ENCODE results near the gene TYW5. TPM values are rescaled to one million over a fixed set of nuclear protein-coding genes. Genes with fewer than 3 reads are reported as not detected.

The TYW5 gene
- polyA plus RNA-seq, 1 of the 3 experiments (the other 2 are of a cell fraction) = 3.6 TPM

- 6% methylated on average over 6 of the region's 6 CpGs for WGBS (ENCODE audit: low lambda C conversion rate)
- H4K20me1 ChIP-seq (ENCODE audit: insufficient read depth) = no peaks in the 10 kb centered on the region
- H3K36me3 ChIP-seq (replicated peaks in 1 of 2; ENCODE audit: control insufficient read depth in 1 of 2, insufficient read depth in 2 of 2, low read length in 1 of 2) = no peaks in the 10 kb centered on the region
- POLR2A ChIA-PET = no interaction called here
- TF ChIP-seq, protein P1, sequence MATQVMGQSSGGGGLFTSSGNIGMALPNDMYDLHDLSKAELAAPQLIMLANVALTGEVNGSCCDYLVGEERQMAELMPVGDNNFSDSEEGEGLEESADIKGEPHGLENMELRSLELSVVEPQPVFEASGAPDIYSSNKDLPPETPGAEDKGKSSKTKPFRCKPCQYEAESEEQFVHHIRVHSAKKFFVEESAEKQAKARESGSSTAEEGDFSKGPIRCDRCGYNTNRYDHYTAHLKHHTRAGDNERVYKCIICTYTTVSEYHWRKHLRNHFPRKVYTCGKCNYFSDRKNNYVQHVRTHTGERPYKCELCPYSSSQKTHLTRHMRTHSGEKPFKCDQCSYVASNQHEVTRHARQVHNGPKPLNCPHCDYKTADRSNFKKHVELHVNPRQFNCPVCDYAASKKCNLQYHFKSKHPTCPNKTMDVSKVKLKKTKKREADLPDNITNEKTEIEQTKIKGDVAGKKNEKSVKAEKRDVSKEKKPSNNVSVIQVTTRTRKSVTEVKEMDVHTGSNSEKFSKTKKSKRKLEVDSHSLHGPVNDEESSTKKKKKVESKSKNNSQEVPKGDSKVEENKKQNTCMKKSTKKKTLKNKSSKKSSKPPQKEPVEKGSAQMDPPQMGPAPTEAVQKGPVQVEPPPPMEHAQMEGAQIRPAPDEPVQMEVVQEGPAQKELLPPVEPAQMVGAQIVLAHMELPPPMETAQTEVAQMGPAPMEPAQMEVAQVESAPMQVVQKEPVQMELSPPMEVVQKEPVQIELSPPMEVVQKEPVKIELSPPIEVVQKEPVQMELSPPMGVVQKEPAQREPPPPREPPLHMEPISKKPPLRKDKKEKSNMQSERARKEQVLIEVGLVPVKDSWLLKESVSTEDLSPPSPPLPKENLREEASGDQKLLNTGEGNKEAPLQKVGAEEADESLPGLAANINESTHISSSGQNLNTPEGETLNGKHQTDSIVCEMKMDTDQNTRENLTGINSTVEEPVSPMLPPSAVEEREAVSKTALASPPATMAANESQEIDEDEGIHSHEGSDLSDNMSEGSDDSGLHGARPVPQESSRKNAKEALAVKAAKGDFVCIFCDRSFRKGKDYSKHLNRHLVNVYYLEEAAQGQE (IDR thresholded peaks at IDR 0.05; ENCODE audit: low read depth, low read length) = no peak
- TF ChIP-seq GABPA (IDR thresholded peaks at IDR 0.05; ENCODE audit: low read depth) (no peak), FOXM1 (IDR thresholded peaks at IDR 0.05; ENCODE audit: low read depth) (no peak), ZBTB33 (IDR thresholded peaks at IDR 0.05; ENCODE audit: borderline replicate concordance, low read depth) (no peak), SIN3A (IDR thresholded peaks at IDR 0.05; ENCODE audit: borderline replicate concordance, low read depth, low read length) (no peak), RXRA (IDR thresholded peaks at IDR 0.05; ENCODE audit: borderline replicate concordance, low read depth) (no peak), YY1 (IDR thresholded peaks at IDR 0.05; ENCODE audit: low read depth) (no peak), ELF1 (IDR thresholded peaks at IDR 0.05) (no peak), NFIC (IDR thresholded peaks at IDR 0.05; ENCODE audit: borderline replicate concordance) (no peak), NRF1 (IDR thresholded peaks at IDR 0.05; ENCODE audit: low read depth, low read length) (no peak)
- TF ChIP-seq, protein P2, sequence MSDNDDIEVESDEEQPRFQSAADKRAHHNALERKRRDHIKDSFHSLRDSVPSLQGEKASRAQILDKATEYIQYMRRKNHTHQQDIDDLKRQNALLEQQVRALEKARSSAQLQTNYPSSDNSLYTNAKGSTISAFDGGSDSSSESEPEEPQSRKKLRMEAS (IDR thresholded peaks at IDR 0.05; ENCODE audit: low read depth) = no peak
- no peaks in the 10 kb centered on the region for H3K4me1 ChIP-seq (ENCODE audit: control insufficient read depth in 1 of 2, insufficient read depth in 2 of 2, low read depth in 1 of 2, low read length in 1 of 2)
- H3F3A ChIP-seq (replicated peaks; ENCODE audit: insufficient read depth) = no peaks in the 10 kb centered on the region
- H3K79me2 ChIP-seq (ENCODE audit: insufficient read depth) = no peaks in the 10 kb centered on the region
- H3K4me3 ChIP-seq (ENCODE audit: low read depth in 2 of 2, low read length in 1 of 2) = no peak overlapping the region
- CTCF ChIA-PET = interaction anchor here (0.7 to 2.0 kb wide), 2 partner anchors 21 to 24 kb away, joined by 3 to 6 read pairs; no protein-coding TSS in a partner anchor
- no peak overlapping the region for H3K9ac ChIP-seq
- no peaks in the 10 kb centered on the region for H3K9me2 ChIP-seq
- H3K27me3 ChIP-seq (ENCODE audit: insufficient read depth) = no peaks in the 10 kb centered on the region
- no peak overlapping the region for H2AFZ ChIP-seq (ENCODE audit: low read depth)
- no peak overlapping the region for H3K4me2 ChIP-seq
- H3K27ac ChIP-seq (ENCODE audit: low read depth in 2 of 2, low read length in 1 of 2) = no peak overlapping the region
- H3K9me3 ChIP-seq = no peaks in the 10 kb centered on the region
- DNase-seq = no peak
Observed at GRCh38 chr2:199883474-199884212, 71.6 kb downstream of the TYW5 start.

- no peaks in the 10 kb centered on the region for H3K9me3 ChIP-seq
- no peaks in the 10 kb centered on the region for H3F3A ChIP-seq (replicated peaks; ENCODE audit: insufficient read depth)
- no peaks in the 10 kb centered on the region for H3K79me2 ChIP-seq (ENCODE audit: insufficient read depth)
- no peak overlapping the region for H3K9ac ChIP-seq
- DNase-seq = no peak
- no peak for TF ChIP-seq SMC3 (IDR thresholded peaks at IDR 0.05; ENCODE audit: low read depth, low read length)
- no peak for TF ChIP-seq PBX3 (IDR thresholded peaks at IDR 0.05)
- TF ChIP-seq USF2 (IDR thresholded peaks at IDR 0.05; ENCODE audit: borderline replicate concordance, low read depth, low read length) = no peak
- no peak for TF ChIP-seq GATA2 (CRISPR knock-in tag; IDR thresholded peaks at IDR 0.05)
- no peak for TF ChIP-seq RFX5 (IDR thresholded peaks at IDR 0.05; ENCODE audit: low read length)
- no peak for TF ChIP-seq FOXM1 (IDR thresholded peaks at IDR 0.05; ENCODE audit: low read depth)
- TF ChIP-seq FOSL2 (IDR thresholded peaks at IDR 0.05; ENCODE audit: borderline replicate concordance, low read depth) = no peak
- no peak for TF ChIP-seq TAF1 (IDR thresholded peaks at IDR 0.05; ENCODE audit: borderline replicate concordance, low read depth, low read length)
- ChIA-PET POLR2A (no interaction called here), CTCF (interaction anchor here (2.0 kb wide), 1 partner anchor 20 kb away, joined by 6 read pairs; no protein-coding TSS in a partner anchor)
- H3K9me2 ChIP-seq = no peaks in the 10 kb centered on the region
- no peak overlapping the region for H2AFZ ChIP-seq (ENCODE audit: low read depth)
- no peak overlapping the region for H3K4me3 ChIP-seq (ENCODE audit: low read depth in 2 of 2, low read length in 1 of 2)
- H3K36me3 ChIP-seq (replicated peaks in 1 of 2; ENCODE audit: control insufficient read depth in 1 of 2, insufficient read depth in 2 of 2, low read length in 1 of 2) = no peaks in the 10 kb centered on the region
- H3K4me1 ChIP-seq (ENCODE audit: control insufficient read depth in 1 of 2, insufficient read depth in 2 of 2, low read depth in 1 of 2, low read length in 1 of 2) = no peaks in the 10 kb centered on the region
- no peaks in the 10 kb centered on the region for H3K27me3 ChIP-seq (ENCODE audit: insufficient read depth)
- no peak overlapping the region for H3K27ac ChIP-seq (ENCODE audit: low read depth in 2 of 2, low read length in 1 of 2)
- no peaks in the 10 kb centered on the region for H4K20me1 ChIP-seq (ENCODE audit: insufficient read depth)
- H3K4me2 ChIP-seq = no peak overlapping the region
Observed at GRCh38 chr2:199882667-199883066, 72.6 kb downstream of the TYW5 start.
